ENCODE data around the gene TNFAIP2.
"Not testable (repeated sequence)": the region's sequence is repeated elsewhere in the genome, so short reads cannot be mapped to it uniquely, and the experiment has no call there.

The TNFAIP2 gene

GRCh38 chr14:103157969-103158368, 34.7 kb downstream of the TNFAIP2 start:
- DNase-seq, result no peak

GRCh38 chr14:103158688-103159087, 35.4 kb downstream of the TNFAIP2 start:
- no peak for DNase-seq

GRCh38 chr14:103160321-103161053, 37.2 kb downstream of the TNFAIP2 start:
- no peak for DNase-seq

GRCh38 chr14:103161054-103161397, 37.8 kb downstream of the TNFAIP2 start:
- no peak for DNase-seq

GRCh38 chr14:103163199-103163598, 39.9 kb downstream of the TNFAIP2 start:
- DNase-seq, result no peak

GRCh38 chr14:103164006-103164405, 40.7 kb downstream of the TNFAIP2 start:
- no peak for DNase-seq

GRCh38 chr14:103164779-103165178, 41.5 kb downstream of the TNFAIP2 start:
- DNase-seq, result no peak

GRCh38 chr14:103165323-103165722, 42.1 kb downstream of the TNFAIP2 start:
- DNase-seq, result no peak

- no peak for DNase-seq
These were observed 46.7 kb downstream of the TNFAIP2 start for GRCh38 chr14:103169954-103170353.

GRCh38 chr14:103171206-103171605, 47.9 kb downstream of the TNFAIP2 start:
- not testable (repeated sequence) for DNase-seq

- DNase-seq, result no peak
These were observed 49.7 kb downstream of the TNFAIP2 start for GRCh38 chr14:103172921-103173320.

- DNase-seq, result not testable (repeated sequence)
These were observed 50.6 kb downstream of the TNFAIP2 start for GRCh38 chr14:103173887-103174286.

GRCh38 chr14:103176176-103176575, 52.9 kb downstream of the TNFAIP2 start:
- DNase-seq, result not testable (repeated sequence)

- DNase-seq, result no peak
These were observed 54.1 kb downstream of the TNFAIP2 start for GRCh38 chr14:103177376-103177775.

GRCh38 chr14:103178521-103178920, 55.3 kb downstream of the TNFAIP2 start:
- no peak for DNase-seq

GRCh38 chr14:103179094-103179493, 55.8 kb downstream of the TNFAIP2 start:
- no peak for DNase-seq

- DNase-seq, result no peak
These were observed 57.1 kb downstream of the TNFAIP2 start for GRCh38 chr14:103180331-103180730.

- no peak for DNase-seq
These were observed 60.8 kb downstream of the TNFAIP2 start for GRCh38 chr14:103184046-103184445.

GRCh38 chr14:103185051-103186029, 62.1 kb downstream of the TNFAIP2 start:
- DNase-seq, result no peak

- no peak for DNase-seq
These were observed 63.1 kb downstream of the TNFAIP2 start for GRCh38 chr14:103186241-103186822.

All from DMS153 (cell line).